ENCODE results near the gene INTS6. TPM values are rescaled to one million over a fixed set of nuclear protein-coding genes. Genes with fewer than 3 reads are reported as not detected.

The INTS6 gene
- polyA plus RNA-seq, 10 donors, result 17.4 to 24.5 (median 22.2) TPM

GRCh38 chr13:51323824-51324511 is 128.9 kb downstream of the INTS6 start:
- no peak for DNase-seq

GRCh38 chr13:51322826-51323225 is 130.0 kb downstream of the INTS6 start:
- DNase-seq, result no peak

DNA sequence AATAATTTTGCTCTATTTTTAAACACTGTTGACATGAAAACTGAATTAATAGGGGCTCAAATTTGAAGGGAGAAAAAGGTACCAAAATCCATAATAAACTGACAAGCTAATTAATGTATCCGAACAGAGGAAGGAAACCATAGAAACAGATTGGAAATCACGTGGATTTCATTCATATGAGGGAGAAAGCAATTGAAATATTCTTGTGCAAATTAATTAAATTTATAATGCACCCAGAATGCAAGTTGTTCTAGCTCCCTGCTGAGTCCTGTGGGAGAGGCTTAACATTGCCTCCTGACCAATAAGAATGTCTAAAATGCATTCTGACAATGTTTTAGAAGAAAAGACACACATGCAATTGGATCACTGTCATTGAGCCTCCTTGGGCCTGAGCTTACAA is 131.0 kb downstream of the INTS6 start:
- no peak for DNase-seq

GRCh38 chr13:51318876-51319275 is 134.0 kb downstream of the INTS6 start:
- no peak for DNase-seq

DNA sequence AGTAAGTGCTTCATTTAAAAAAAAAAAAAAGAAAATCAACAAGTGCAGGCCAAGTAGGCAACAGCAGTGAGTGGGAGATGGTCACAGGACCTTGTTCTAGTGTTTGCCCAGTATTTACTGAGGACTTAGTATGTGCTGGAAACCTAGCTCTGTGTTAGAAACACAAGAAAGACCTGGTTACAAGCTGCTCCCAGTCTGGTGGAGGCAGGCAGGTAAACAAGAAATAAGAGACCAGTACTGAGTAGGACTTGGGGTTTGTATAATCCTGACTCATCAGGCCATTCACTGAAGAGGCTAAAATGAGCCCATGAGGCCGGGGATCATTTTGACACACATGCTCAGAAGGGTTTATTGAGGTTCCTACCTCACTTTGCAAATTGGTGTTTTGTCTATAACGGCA is 134.8 kb downstream of the INTS6 start:
- no peak for DNase-seq

DNA sequence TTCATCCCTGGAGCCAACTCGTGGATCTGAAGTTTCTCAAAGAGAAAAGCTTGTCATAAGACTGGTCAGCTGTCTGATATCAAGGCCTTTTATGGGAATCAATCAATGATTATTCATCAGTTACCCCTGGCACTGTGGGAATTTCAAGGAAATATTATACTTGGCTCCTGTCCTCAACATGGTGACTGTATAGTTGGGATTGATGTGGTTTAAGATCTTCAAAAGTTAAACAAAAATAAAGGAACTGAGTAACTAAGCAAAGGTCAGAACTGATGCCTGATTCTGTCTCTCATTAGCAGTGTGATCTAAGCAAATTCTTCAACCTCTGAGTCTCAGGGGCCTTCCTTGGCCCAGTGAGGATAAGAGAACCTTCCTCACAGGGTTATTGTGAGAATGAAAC is 135.6 kb downstream of the INTS6 start:
- peak in 1 of 3 donors; percentile 15 for DNase-seq

- DNase-seq, result no peak
Observed at GRCh38 chr13:51313619-51314018, 139.2 kb downstream of the INTS6 start.

GRCh38 chr13:51311957-51312520 is 140.8 kb downstream of the INTS6 start:
- DNase-seq, result no peak

Other genes with a start within 250 kb of the INTS6 start
- gene FAM124A, start 230.6 kb downstream of the INTS6 start, polyA plus RNA-seq (ENCODE audit: insufficient read length in 10 of 10), result 1 to 10 TPM; 1.3 to 3.3 (median 1.7) TPM
- gene SERPINE3, start 113.3 kb downstream of the INTS6 start, polyA plus RNA-seq (ENCODE audit: insufficient read length in 10 of 10), result under 1 TPM in 8 of 10 donors, not detected in 2; 0.11 to 0.71 (median 0.18) TPM
- 10 to 100 TPM in 3 of 10 donors, 1 to 10 TPM in 7; 4.6 to 14.7 (median 7.7) TPM for gene WDFY2, start 131.4 kb upstream of the INTS6 start, polyA plus RNA-seq (ENCODE audit: insufficient read length in 10 of 10)

Data from muscle of back (tissue), 11 donors.